ENCODE measurements around the gene FLNC. TPM values are rescaled to one million over a fixed set of nuclear protein-coding genes. Genes with fewer than 3 reads are reported as not detected.

Gene FLNC
- total RNA-seq, 1 experiment from 2014 or later = 8.0 TPM

GRCh38 chr7:128827971-128828711 is 2.1 kb upstream of the FLNC start:
- no peaks in the 10 kb centered on the region for H3K9me3 Mint-ChIP-seq
- peaks cover 25% of the 10 kb centered on the region for H3K4me1 Mint-ChIP-seq
- H3K27ac Mint-ChIP-seq = no peak overlapping the region
- ATAC-seq (no peak), DNase-seq (ENCODE audit: low spot score) (no peak)
- H3K36me3 Mint-ChIP-seq = no peaks in the 10 kb centered on the region
- H3K4me3 Mint-ChIP-seq = no peak overlapping the region
- peaks cover 32% of the 10 kb centered on the region for H3K27me3 Mint-ChIP-seq (ENCODE audit: low read depth)
- CTCF ChIA-PET = interaction anchor here (0.5 to 2.6 kb wide), 5 partner anchors 14 to 482 kb away, joined by 3 to 9 read pairs (median 4); no protein-coding TSS in a partner anchor
- no peak for TF ChIP-seq ZNF121 (CRISPR knock-in tag; IDR thresholded peaks at IDR 0.05)
- TF ChIP-seq GTF2I (CRISPR knock-in tag; conservative IDR thresholded peaks at IDR 0.05) = no peak
- TF ChIP-seq ERG (CRISPR knock-in tag; IDR thresholded peaks at IDR 0.05) = no peak
- TF ChIP-seq ZBTB43 (CRISPR knock-in tag; IDR thresholded peaks at IDR 0.05) = no peak
- TF ChIP-seq NR2C2 (CRISPR knock-in tag; IDR thresholded peaks at IDR 0.05) = no peak
- TF ChIP-seq MXD4 (CRISPR knock-in tag; IDR thresholded peaks at IDR 0.05; ENCODE audit: borderline replicate concordance) = no peak
- no peak for TF ChIP-seq ZNF423 (CRISPR knock-in tag; IDR thresholded peaks at IDR 0.05)
- no peak for TF ChIP-seq TEAD4 (CRISPR knock-in tag; IDR thresholded peaks at IDR 0.05)
- no peak for TF ChIP-seq PRRX2 (CRISPR knock-in tag; IDR thresholded peaks at IDR 0.05)
- no peak for TF ChIP-seq JUN (CRISPR knock-in tag; IDR thresholded peaks at IDR 0.05)
- TF ChIP-seq CREM (CRISPR knock-in tag; IDR thresholded peaks at IDR 0.05) = no peak
- TF ChIP-seq SP1 (CRISPR knock-in tag; conservative IDR thresholded peaks at IDR 0.05) = no peak
- no peak for TF ChIP-seq ZBTB21 (CRISPR knock-in tag; IDR thresholded peaks at IDR 0.05; ENCODE audit: borderline replicate concordance)
- TF ChIP-seq JAZF1 (CRISPR knock-in tag; IDR thresholded peaks at IDR 0.05) = no peak
- no peak for TF ChIP-seq ZNF671 (CRISPR knock-in tag; IDR thresholded peaks at IDR 0.05)
- TF ChIP-seq IRF2 (CRISPR knock-in tag; IDR thresholded peaks at IDR 0.05; ENCODE audit: borderline replicate concordance, low read depth) = no peak
- TF ChIP-seq OVOL2 (CRISPR knock-in tag; IDR thresholded peaks at IDR 0.05; ENCODE audit: borderline replicate concordance) = no peak
- POLR2A ChIA-PET = no interaction called here

GRCh38 chr7:128829391-128830166 is 627 bp upstream of the FLNC start:
- no peak for DNase-seq (ENCODE audit: low spot score)
- Mint-ChIP-seq H3K9me3 (no peaks in the 10 kb centered on the region), H3K36me3 (no peaks in the 10 kb centered on the region), H3K27ac (no peak overlapping the region), H3K4me1 (peaks cover 38% of the 10 kb centered on the region), H3K27me3 (ENCODE audit: low read depth) (peaks cover 32% of the 10 kb centered on the region), H3K4me3 (peak overlapping the region; percentile 64)
- no peak for ATAC-seq
- CTCF ChIA-PET = interaction anchor here (1.0 to 2.6 kb wide), 4 partner anchors 12 to 51 kb away, joined by 3 to 9 read pairs (median 4); no protein-coding TSS in a partner anchor
- POLR2A ChIA-PET = interaction anchor here (0.7 kb wide), 1 partner anchor 91 kb away, joined by 6 read pairs; no protein-coding TSS in a partner anchor
- TF ChIP-seq NFATC4 (CRISPR knock-in tag; IDR thresholded peaks at IDR 0.05) (no peak), CDX4 (CRISPR knock-in tag; IDR thresholded peaks at IDR 0.05; ENCODE audit: borderline replicate concordance) (no peak), ZSCAN18 (CRISPR knock-in tag; IDR thresholded peaks at IDR 0.05) (no peak), MAX (CRISPR knock-in tag; IDR thresholded peaks at IDR 0.05) (no peak), ZBTB43 (CRISPR knock-in tag; IDR thresholded peaks at IDR 0.05) (no peak), CREM (CRISPR knock-in tag; IDR thresholded peaks at IDR 0.05) (no peak), OVOL2 (CRISPR knock-in tag; IDR thresholded peaks at IDR 0.05; ENCODE audit: borderline replicate concordance) (no peak), SOX15 (CRISPR knock-in tag; IDR thresholded peaks at IDR 0.05) (no peak), NR1H2 (CRISPR knock-in tag; IDR thresholded peaks at IDR 0.05) (no peak), FOXK1 (CRISPR knock-in tag; IDR thresholded peaks at IDR 0.05) (no peak), MYBL2 (CRISPR knock-in tag; IDR thresholded peaks at IDR 0.05) (no peak), AR (CRISPR knock-in tag; IDR thresholded peaks at IDR 0.05) (no peak)

Measured in WTC11 (cell line).